Trophoblast cell (in vitro differentiated cells and primary cell): ENCODE measurements around the gene DEPDC5.

Experiments
- DNase-seq, 2 donors: peaks; one replicate each; pipeline ENCODE4 v3.0.0-alpha.2; 2016
- H2AFZ ChIP-seq: 2 replicates; pipeline ENCODE4 v1.6.1; 2013; ENCODE audit warnings: low read length, moderate library complexity, mild to moderate bottlenecking; ENCODE audit not compliant: insufficient read depth, poor library complexity
- H2AK5ac ChIP-seq: 2 replicates; pipeline ENCODE4 v1.6.1; 2013; ENCODE audit warnings: mild to moderate bottlenecking, low read length
- H2BK120ac ChIP-seq: 2 replicates; pipeline ENCODE4 v1.6.1; 2013; ENCODE audit warnings: low read length, mild to moderate bottlenecking, moderate library complexity; ENCODE audit not compliant: insufficient read depth, poor library complexity
- H2BK12ac ChIP-seq: 2 replicates; pipeline ENCODE4 v1.6.1; 2013; ENCODE audit warnings: mild to moderate bottlenecking, low read length, moderate library complexity
- H2BK5ac ChIP-seq: 2 replicates; pipeline ENCODE4 v1.6.1; 2013; ENCODE audit warnings: low read length, low read depth, moderate library complexity, mild to moderate bottlenecking; ENCODE audit not compliant: poor library complexity
- H3K14ac ChIP-seq: 2 replicates; pipeline ENCODE4 v1.6.1; 2013; ENCODE audit warnings: mild to moderate bottlenecking, low read length
- H3K18ac ChIP-seq: 2 replicates; pipeline ENCODE4 v1.6.1; 2013; ENCODE audit warnings: mild to moderate bottlenecking, low read length
- H3K23ac ChIP-seq: 2 replicates; pipeline ENCODE4 v1.6.1; 2013; ENCODE audit warnings: low read length
- H3K27ac ChIP-seq: 2 replicates; pipeline ENCODE4 v1.5.1; 2013; ENCODE audit warnings: low read depth, mild to moderate bottlenecking, inconsistent platforms, low read length, moderate library complexity
- H3K27me3 ChIP-seq: 2 replicates; pipeline ENCODE4 v1.6.1; 2013; ENCODE audit warnings: inconsistent platforms, mild to moderate bottlenecking, low read length, moderate library complexity; ENCODE audit not compliant: insufficient read depth
- H3K36me3 ChIP-seq, 2 experiments: 1 replicate in 1 of 2; 2 replicates in 1 of 2; pipeline ENCODE4 v1.6.1; 2013; ENCODE audit warnings: low read length in 2 of 2, mild to moderate bottlenecking in 2 of 2, moderate library complexity in 1 of 2; ENCODE audit not compliant: insufficient read depth in 2 of 2, control insufficient read depth in 1 of 2
- H3K4ac ChIP-seq: 2 replicates; pipeline ENCODE4 v1.6.1; 2013; ENCODE audit warnings: low read depth, mild to moderate bottlenecking, low read length, moderate library complexity
- H3K4me1 ChIP-seq, 2 experiments: 1 replicate in 1 of 2; 2 replicates in 1 of 2; pipeline ENCODE4 v1.6.1; 2013; ENCODE audit warnings: low read length in 2 of 2, mild to moderate bottlenecking in 2 of 2, moderate library complexity in 1 of 2; ENCODE audit not compliant: insufficient read depth in 2 of 2, control insufficient read depth in 1 of 2
- H3K4me2 ChIP-seq: 2 replicates; pipeline ENCODE4 v1.6.1; 2013; ENCODE audit warnings: inconsistent platforms, mild to moderate bottlenecking, low read length, moderate library complexity
- H3K4me3 ChIP-seq: 2 replicates; pipeline ENCODE4 v1.5.1; 2013; ENCODE audit warnings: mild to moderate bottlenecking, low read depth, low read length, inconsistent platforms
- H3K79me1 ChIP-seq: one replicate; pipeline ENCODE4 v1.6.1; 2013; ENCODE audit warnings: low read length
- H3K79me2 ChIP-seq: 2 replicates; pipeline ENCODE4 v1.6.1; 2013; ENCODE audit warnings: low read length, mild to moderate bottlenecking; ENCODE audit not compliant: control insufficient read depth, insufficient read depth, poor library complexity
- H3K9ac ChIP-seq: 2 replicates; pipeline ENCODE4 v1.6.1; 2013; ENCODE audit warnings: mild to moderate bottlenecking, low read length
- H3K9me3 ChIP-seq: 2 replicates; pipeline ENCODE4 v1.6.1; 2013; ENCODE audit warnings: low read depth, mild to moderate bottlenecking, control low read depth, inconsistent platforms, low read length; ENCODE audit not compliant: insufficient read depth
- H4K12ac ChIP-seq: 2 replicates; pipeline ENCODE4 v1.6.1; 2013; ENCODE audit warnings: low read depth, mild to moderate bottlenecking, low read length, moderate library complexity
- H4K8ac ChIP-seq: 2 replicates; pipeline ENCODE4 v1.6.1; 2013; ENCODE audit warnings: low read depth, mild to moderate bottlenecking, low read length, moderate library complexity
- H4K91ac ChIP-seq: one replicate; pipeline ENCODE4 v1.6.1; 2013; ENCODE audit warnings: low read depth, mild to moderate bottlenecking, low read length, moderate library complexity
- WGBS: extraction: QIAGEN DNeasy Blood & Tissue Kit; methylation state at CpG from one replicate; pipeline ENCODE4 v1.1.7; 2013; ENCODE audit warnings: missing lambda C conversion rate; ENCODE audit not compliant: insufficient read length, insufficient coverage; ENCODE audit errors: extremely low coverage; 5-methylcytosine and 5-hydroxymethylcytosine counted together

Gene DEPDC5

DNA sequence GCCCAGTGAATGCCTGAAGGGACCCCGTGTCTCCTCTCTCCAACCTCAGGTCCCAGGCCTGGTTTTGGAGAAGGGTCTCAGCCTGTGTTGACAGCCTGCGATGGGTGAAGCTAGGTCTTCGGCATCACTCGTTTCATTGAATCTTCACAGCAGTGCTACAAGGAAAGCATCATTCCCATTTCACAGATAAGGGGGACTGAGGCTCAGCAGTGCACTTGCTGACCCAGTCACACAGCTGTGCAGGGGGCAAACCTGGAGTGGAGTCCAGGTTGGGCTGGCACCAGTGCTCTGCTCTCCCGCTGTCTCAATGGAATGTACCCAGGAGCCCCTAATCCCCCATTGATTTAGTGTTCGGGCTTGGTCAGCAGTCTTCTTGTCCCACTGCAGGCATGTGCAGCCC lies 179.6 kb downstream of the DEPDC5 start:
- no CpG with 5 or more reads among the region's 6 CpGs for WGBS

DNA sequence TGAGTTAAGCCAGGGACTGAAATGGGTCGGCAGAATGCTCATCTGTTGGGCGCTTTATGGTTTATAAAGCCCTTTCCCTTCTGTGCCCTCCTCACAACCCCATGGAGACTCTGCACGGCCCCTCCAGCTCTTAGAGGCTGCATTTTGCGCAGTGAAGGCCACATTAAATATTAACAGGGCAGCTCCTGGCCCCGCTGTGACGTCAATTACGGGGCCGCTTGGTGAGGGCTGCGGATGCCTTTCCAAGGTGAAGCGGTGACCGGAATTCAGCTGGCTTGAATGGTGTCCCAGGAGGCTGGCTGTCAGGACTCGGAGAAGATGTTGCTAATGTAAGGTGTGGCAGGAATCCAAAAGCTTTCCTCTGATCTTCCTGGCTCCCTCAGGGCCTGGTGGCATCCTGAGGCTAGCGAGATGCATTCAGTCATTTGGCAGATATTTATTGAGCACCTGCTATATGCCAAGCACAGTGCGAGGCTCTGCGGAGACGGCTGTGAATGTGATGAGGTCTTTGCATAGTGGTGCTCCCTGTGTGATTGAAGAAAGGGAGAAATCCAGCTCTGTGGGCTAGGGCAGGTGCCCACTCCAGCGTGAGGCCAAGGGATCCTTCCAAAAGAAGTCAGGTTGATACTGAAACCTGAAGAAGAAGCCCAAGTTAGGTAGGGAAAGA lies 180.1 kb downstream of the DEPDC5 start:
- H3K27me3 ChIP-seq = no peaks in the 10 kb centered on the region
- H4K12ac ChIP-seq = no peak overlapping the region
- H3K9me3 ChIP-seq = no peaks in the 10 kb centered on the region
- H3K36me3 ChIP-seq = no peaks in the 10 kb centered on the region
- peaks cover 8 to 9% of the 10 kb centered on the region in 2 experiments for H3K4me1 ChIP-seq
- no CpG with 5 or more reads among the region's 17 CpGs for WGBS
- H3K79me1 ChIP-seq = no peaks in the 10 kb centered on the region
- H2AFZ ChIP-seq = no peak overlapping the region
- no peak overlapping the region for H4K91ac ChIP-seq
- no peak overlapping the region for H3K4me3 ChIP-seq
- H3K14ac ChIP-seq = no peak overlapping the region
- no peaks in the 10 kb centered on the region for H3K79me2 ChIP-seq
- no peak overlapping the region for H3K4ac ChIP-seq
- no peak overlapping the region for H2BK12ac ChIP-seq
- no peak overlapping the region for H2AK5ac ChIP-seq
- H3K9ac ChIP-seq = no peak overlapping the region
- no peak overlapping the region for H2BK5ac ChIP-seq
- H3K27ac ChIP-seq = no peak overlapping the region
- no peak overlapping the region for H4K8ac ChIP-seq
- no peak overlapping the region for H3K4me2 ChIP-seq
- no peak overlapping the region for H2BK120ac ChIP-seq
- no peak overlapping the region for H3K18ac ChIP-seq
- H3K23ac ChIP-seq = no peak overlapping the region
- DNase-seq = peak in 1 of 2 donors; percentile 19

More for the DNA sequence above, 179.6 kb downstream of the DEPDC5 start:
- no peak overlapping the region for H3K4me3 ChIP-seq
- H3K27ac ChIP-seq = no peak overlapping the region
- no peak overlapping the region for H2BK12ac ChIP-seq
- no peak overlapping the region for H3K18ac ChIP-seq
- no peak overlapping the region for H2BK120ac ChIP-seq
- H3K27me3 ChIP-seq = no peaks in the 10 kb centered on the region
- H4K12ac ChIP-seq = no peak overlapping the region
- DNase-seq = no peak
- no peak overlapping the region for H3K4ac ChIP-seq
- no peak overlapping the region for H3K9ac ChIP-seq
- no peak overlapping the region for H3K4me2 ChIP-seq
- H3K79me1 ChIP-seq = no peaks in the 10 kb centered on the region
- no peaks in the 10 kb centered on the region for H3K9me3 ChIP-seq
- no peak overlapping the region for H4K8ac ChIP-seq
- H2AK5ac ChIP-seq = no peak overlapping the region
- no peaks in the 10 kb centered on the region for H3K79me2 ChIP-seq
- H2BK5ac ChIP-seq = no peak overlapping the region
- H3K14ac ChIP-seq = no peak overlapping the region
- H3K36me3 ChIP-seq = no peaks in the 10 kb centered on the region
- H2AFZ ChIP-seq = no peak overlapping the region
- H3K4me1 ChIP-seq = peaks cover 8 to 9% of the 10 kb centered on the region in 2 experiments
- no peak overlapping the region for H3K23ac ChIP-seq
- H4K91ac ChIP-seq = no peak overlapping the region

DNA sequence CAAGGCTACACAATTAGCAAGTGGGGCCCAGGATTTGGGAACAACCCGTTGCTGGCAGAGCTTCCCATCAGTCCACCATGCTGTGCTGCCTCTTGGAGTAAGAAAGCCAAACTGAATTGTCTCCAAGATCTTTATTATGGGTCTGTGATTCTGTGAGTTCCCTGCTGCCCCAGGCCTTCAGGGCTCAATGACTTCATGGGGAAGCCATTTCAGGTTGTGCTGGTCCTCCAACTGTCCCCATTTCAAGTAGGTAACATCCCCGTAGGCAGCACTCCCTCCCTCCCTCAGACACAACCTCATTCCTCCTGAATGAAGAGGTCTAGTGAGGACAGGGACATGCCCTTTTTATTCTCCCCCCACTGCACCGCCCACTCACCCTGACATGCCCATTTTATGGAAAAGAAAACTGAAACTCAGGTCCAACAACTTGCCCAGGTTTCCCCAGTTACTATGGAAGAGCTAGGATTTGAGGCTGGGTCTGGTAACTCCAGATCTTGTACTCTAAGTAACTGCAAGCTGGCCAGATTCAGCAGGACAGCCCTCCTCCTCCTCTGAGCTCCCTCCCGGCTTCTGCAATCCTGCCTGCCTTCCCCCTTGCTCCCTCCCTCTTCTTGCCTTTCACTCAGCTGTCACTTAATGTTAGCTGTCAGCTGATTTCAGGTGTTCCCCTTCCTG lies 182.3 kb downstream of the DEPDC5 start:
- H3K79me1 ChIP-seq = no peaks in the 10 kb centered on the region
- H2BK12ac ChIP-seq = no peak overlapping the region
- no peak overlapping the region for H2BK5ac ChIP-seq
- H3K9me3 ChIP-seq = no peaks in the 10 kb centered on the region
- DNase-seq = peak; percentile 80 to 86
- H3K27me3 ChIP-seq = no peaks in the 10 kb centered on the region
- no CpG with 5 or more reads among the region's 4 CpGs for WGBS
- H4K8ac ChIP-seq = no peak overlapping the region
- no peak overlapping the region for H3K18ac ChIP-seq
- H3K4me3 ChIP-seq = no peak overlapping the region
- H3K23ac ChIP-seq = no peak overlapping the region
- no peak overlapping the region for H2AFZ ChIP-seq
- no peaks in the 10 kb centered on the region for H3K79me2 ChIP-seq
- no peak overlapping the region for H3K27ac ChIP-seq
- H2AK5ac ChIP-seq = no peak overlapping the region
- H3K36me3 ChIP-seq = no peaks in the 10 kb centered on the region
- H3K14ac ChIP-seq = no peak overlapping the region
- H3K9ac ChIP-seq = no peak overlapping the region
- H3K4ac ChIP-seq = no peak overlapping the region
- no peak overlapping the region for H3K4me2 ChIP-seq
- H4K12ac ChIP-seq = no peak overlapping the region
- no peak overlapping the region for H4K91ac ChIP-seq
- H2BK120ac ChIP-seq = no peak overlapping the region
- H3K4me1 ChIP-seq = peaks cover 8 to 9% of the 10 kb centered on the region in 2 experiments

DNA sequence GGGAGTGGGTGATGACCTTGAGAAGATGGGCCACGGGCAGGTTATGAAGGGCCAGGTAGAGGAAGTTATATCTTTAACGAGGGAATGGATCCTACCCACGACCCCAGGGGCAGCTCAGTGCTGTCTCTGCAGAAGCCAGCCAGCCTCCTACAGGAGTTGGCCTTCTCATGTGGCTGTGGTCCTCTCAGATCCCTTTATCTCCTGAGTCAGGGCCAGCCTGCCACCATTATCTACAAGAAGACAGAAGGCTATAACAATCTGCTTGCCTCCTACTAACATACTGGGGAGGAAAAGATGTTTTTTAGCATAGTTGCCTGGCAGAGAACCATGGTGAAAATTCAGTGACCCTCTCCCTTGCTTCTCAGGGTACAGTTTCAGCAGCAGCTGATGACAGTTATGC lies 183.5 kb downstream of the DEPDC5 start:
- no peaks in the 10 kb centered on the region for H3K79me2 ChIP-seq
- H3K27ac ChIP-seq = no peak overlapping the region
- H2AFZ ChIP-seq = no peak overlapping the region
- no peak overlapping the region for H2BK120ac ChIP-seq
- H2BK5ac ChIP-seq = no peak overlapping the region
- H3K27me3 ChIP-seq = no peaks in the 10 kb centered on the region
- H3K14ac ChIP-seq = no peak overlapping the region
- H4K91ac ChIP-seq = no peak overlapping the region
- no peak overlapping the region for H4K12ac ChIP-seq
- H3K9ac ChIP-seq = no peak overlapping the region
- no peak overlapping the region for H2BK12ac ChIP-seq
- no peak overlapping the region for H3K4me3 ChIP-seq
- DNase-seq = no peak
- no CpG with 5 or more reads among the region's 3 CpGs for WGBS
- H3K4ac ChIP-seq = no peak overlapping the region
- no peaks in the 10 kb centered on the region for H3K9me3 ChIP-seq
- no peaks in the 10 kb centered on the region for H3K36me3 ChIP-seq
- H3K18ac ChIP-seq = no peak overlapping the region
- H3K4me1 ChIP-seq = peaks cover 8 to 9% of the 10 kb centered on the region in 2 experiments
- H3K4me2 ChIP-seq = no peak overlapping the region
- no peak overlapping the region for H3K23ac ChIP-seq
- no peak overlapping the region for H4K8ac ChIP-seq
- no peaks in the 10 kb centered on the region for H3K79me1 ChIP-seq
- no peak overlapping the region for H2AK5ac ChIP-seq
